ENCODE measurements around the gene KCNE3. TPM values are rescaled to one million over a fixed set of nuclear protein-coding genes. Genes with fewer than 3 reads are reported as not detected.
A peak's percentile ranks its signal among the peaks of the same experiment; 100 is the strongest.

The KCNE3 gene
- total and polyA plus RNA-seq, 9 of the 15 experiments (the other 6 are each of a cell fraction or from before 2014, with no cell fraction given), result 1.6 to 8.7 (median 6.2) TPM

DNA sequence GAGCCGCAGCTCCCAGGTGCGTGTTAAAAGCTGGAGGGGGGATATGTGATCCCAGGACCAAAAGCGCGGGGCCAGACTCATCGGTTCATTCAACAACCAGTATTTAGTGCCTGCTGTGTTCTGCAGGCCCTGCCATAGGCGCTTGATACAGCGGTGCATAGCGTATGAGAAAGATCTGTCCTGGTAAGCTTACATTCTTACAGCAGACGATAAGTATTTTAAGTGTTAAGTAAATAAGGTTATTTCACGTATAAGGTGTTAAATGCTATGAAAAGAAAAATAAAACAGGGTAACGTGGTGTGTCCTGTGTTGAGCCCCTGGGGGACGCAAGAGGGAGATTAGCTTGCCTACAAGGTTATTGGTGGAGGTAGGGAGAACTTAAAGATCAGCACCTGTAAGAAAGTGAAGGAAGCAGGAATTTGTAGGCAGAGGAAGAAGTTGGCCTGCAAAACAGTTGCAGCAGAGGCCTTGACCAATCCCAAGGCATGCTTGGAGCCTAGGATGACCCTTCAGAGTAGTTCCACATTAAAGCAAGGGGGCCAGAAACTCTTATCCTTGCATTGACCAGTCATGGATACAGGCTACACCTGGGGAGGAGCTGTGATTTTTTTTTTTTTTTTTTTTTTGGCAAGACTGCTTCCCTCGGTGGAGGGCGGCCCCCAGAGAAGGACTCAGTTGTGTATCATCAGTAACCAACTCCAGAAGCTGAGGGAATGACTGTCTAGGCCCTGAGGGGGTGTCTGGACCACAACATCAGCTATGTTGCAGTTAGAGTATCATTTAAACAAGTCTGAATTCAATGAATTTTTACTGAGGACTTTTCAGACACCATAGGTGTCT is 26.7 kb upstream of the KCNE3 start:
- POLR2A ChIA-PET, result interaction anchor here (0.6 to 2.2 kb wide), 12 partner anchors 9 to 45 kb away, joined by 3 to 13 read pairs (median 4); no protein-coding TSS in a partner anchor
- Histone ChIP-seq H3K4me1 (replicated peaks in 1 of 2; ENCODE audit: control insufficient read depth in 2 of 2, insufficient read depth in 2 of 2, low read length in 2 of 2) (peaks cover 15 to 18% of the 10 kb centered on the region in 2 experiments; a peak in 4 of 5 replicates), H3K79me2 (ENCODE audit: control insufficient read depth, insufficient read depth, low read length) (no peaks in the 10 kb centered on the region), H3K9me3 (replicated peaks; ENCODE audit: control insufficient read depth, insufficient read depth, low read depth, low read length) (no peaks in the 10 kb centered on the region), H3K36me3 (ENCODE audit: control insufficient read depth, insufficient read depth, low read length) (no peaks in the 10 kb centered on the region), H4K20me1 (replicated peaks; ENCODE audit: control insufficient read depth, insufficient read depth, low read length) (no peaks in the 10 kb centered on the region), H3K9ac (ENCODE audit: insufficient read depth in 1 of 2, low read depth in 2 of 2, low read length in 2 of 2) (peak overlapping the region; percentile 79 to 92; a peak in 3 of 4 replicates), H3K27me3 (ENCODE audit: control insufficient read depth in 2 of 2, insufficient read depth in 2 of 2, low read length in 2 of 2) (no peaks in the 10 kb centered on the region), H3K27ac (ENCODE audit: extremely low read depth, low read depth, low read length) (peak overlapping the region; percentile 89; the same call in 2 of the 3 replicates), H2AFZ (ENCODE audit: low read depth, low read length) (peak overlapping the region; percentile 99), H3K4me3 (peak overlapping the region; percentile 92), H3K9me1 (ENCODE audit: control insufficient read depth, insufficient read depth, low read length) (peaks cover 4% of the 10 kb centered on the region), H3K4me2 (ENCODE audit: insufficient read depth, low read length) (peak overlapping the region; percentile 88)
- intact Hi-C loops (cut with micrococcal nuclease), result no loop called here
- FAIRE-seq, result no peak
- 4% methylated on average over 12 of the region's 14 CpGs for WGBS (ENCODE audit: insufficient coverage, low coverage, missing lambda C conversion rate)
- in situ Hi-C loops (cut with MboI), result no loop called here
- no peak for ATAC-seq
- DNase-seq (ENCODE audit: extremely low read depth in 1 of 4, low spot score in 3 of 4), result no peak
- CTCF ChIA-PET (ENCODE audit: low intra/inter-chr PET ratio), result no interaction called here
- BruUV-seq (replicated peaks), result TSS peak; percentile 54
- TF ChIP-seq, protein P1, sequence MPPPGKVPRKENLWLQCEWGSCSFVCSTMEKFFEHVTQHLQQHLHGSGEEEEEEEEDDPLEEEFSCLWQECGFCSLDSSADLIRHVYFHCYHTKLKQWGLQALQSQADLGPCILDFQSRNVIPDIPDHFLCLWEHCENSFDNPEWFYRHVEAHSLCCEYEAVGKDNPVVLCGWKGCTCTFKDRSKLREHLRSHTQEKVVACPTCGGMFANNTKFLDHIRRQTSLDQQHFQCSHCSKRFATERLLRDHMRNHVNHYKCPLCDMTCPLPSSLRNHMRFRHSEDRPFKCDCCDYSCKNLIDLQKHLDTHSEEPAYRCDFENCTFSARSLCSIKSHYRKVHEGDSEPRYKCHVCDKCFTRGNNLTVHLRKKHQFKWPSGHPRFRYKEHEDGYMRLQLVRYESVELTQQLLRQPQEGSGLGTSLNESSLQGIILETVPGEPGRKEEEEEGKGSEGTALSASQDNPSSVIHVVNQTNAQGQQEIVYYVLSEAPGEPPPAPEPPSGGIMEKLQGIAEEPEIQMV (tag; conservative IDR thresholded peaks at IDR 0.05; ENCODE audit: low read depth), result peak; percentile 58; the same call in 1 of the 2 replicates
- TF ChIP-seq KAT7 (CRISPR knock-in tag; IDR thresholded peaks at IDR 0.05; ENCODE audit: borderline replicate concordance), result 0 out of 2 replicates have a peak, but pooled peaks have one; percentile 13
- TF ChIP-seq GABPB1 (CRISPR knock-in tag; IDR thresholded peaks at IDR 0.05), result 0 out of 2 replicates have a peak, but pooled peaks have one; percentile 2
- TF ChIP-seq FOXK1 (CRISPR knock-in tag; IDR thresholded peaks at IDR 0.05; ENCODE audit: borderline replicate concordance), result no peak
- no peak for TF ChIP-seq ZHX1 (conservative IDR thresholded peaks at IDR 0.05; ENCODE audit: low read length)
- TF ChIP-seq, protein P2, sequence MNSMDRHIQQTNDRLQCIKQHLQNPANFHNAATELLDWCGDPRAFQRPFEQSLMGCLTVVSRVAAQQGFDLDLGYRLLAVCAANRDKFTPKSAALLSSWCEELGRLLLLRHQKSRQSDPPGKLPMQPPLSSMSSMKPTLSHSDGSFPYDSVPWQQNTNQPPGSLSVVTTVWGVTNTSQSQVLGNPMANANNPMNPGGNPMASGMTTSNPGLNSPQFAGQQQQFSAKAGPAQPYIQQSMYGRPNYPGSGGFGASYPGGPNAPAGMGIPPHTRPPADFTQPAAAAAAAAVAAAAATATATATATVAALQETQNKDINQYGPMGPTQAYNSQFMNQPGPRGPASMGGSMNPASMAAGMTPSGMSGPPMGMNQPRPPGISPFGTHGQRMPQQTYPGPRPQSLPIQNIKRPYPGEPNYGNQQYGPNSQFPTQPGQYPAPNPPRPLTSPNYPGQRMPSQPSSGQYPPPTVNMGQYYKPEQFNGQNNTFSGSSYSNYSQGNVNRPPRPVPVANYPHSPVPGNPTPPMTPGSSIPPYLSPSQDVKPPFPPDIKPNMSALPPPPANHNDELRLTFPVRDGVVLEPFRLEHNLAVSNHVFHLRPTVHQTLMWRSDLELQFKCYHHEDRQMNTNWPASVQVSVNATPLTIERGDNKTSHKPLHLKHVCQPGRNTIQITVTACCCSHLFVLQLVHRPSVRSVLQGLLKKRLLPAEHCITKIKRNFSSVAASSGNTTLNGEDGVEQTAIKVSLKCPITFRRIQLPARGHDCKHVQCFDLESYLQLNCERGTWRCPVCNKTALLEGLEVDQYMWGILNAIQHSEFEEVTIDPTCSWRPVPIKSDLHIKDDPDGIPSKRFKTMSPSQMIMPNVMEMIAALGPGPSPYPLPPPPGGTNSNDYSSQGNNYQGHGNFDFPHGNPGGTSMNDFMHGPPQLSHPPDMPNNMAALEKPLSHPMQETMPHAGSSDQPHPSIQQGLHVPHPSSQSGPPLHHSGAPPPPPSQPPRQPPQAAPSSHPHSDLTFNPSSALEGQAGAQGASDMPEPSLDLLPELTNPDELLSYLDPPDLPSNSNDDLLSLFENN (IDR thresholded peaks at IDR 0.05; ENCODE audit: low read depth in 2 of 2, low read length in 2 of 2), result no peak
- TF ChIP-seq BCL6 (CRISPR knock-in tag; IDR thresholded peaks at IDR 0.05), result no peak
- TF ChIP-seq KLF6 (CRISPR knock-in tag; IDR thresholded peaks at IDR 0.05; ENCODE audit: borderline replicate concordance), result no peak
- TF ChIP-seq, protein P3, sequence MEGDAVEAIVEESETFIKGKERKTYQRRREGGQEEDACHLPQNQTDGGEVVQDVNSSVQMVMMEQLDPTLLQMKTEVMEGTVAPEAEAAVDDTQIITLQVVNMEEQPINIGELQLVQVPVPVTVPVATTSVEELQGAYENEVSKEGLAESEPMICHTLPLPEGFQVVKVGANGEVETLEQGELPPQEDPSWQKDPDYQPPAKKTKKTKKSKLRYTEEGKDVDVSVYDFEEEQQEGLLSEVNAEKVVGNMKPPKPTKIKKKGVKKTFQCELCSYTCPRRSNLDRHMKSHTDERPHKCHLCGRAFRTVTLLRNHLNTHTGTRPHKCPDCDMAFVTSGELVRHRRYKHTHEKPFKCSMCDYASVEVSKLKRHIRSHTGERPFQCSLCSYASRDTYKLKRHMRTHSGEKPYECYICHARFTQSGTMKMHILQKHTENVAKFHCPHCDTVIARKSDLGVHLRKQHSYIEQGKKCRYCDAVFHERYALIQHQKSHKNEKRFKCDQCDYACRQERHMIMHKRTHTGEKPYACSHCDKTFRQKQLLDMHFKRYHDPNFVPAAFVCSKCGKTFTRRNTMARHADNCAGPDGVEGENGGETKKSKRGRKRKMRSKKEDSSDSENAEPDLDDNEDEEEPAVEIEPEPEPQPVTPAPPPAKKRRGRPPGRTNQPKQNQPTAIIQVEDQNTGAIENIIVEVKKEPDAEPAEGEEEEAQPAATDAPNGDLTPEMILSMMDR (IDR thresholded peaks at IDR 0.05 in 2 of 3, conservative IDR thresholded peaks at IDR 0.05 in 1 of 3; ENCODE audit: insufficient read depth in 2 of 3, low read depth in 1 of 3, low read length in 3 of 3), result peak in 1 of 3 experiments; percentile 3; a peak in 1 of 6 replicates
